ENCODE results near the gene SPNS2.

- TF ChIP-seq, protein P1, sequence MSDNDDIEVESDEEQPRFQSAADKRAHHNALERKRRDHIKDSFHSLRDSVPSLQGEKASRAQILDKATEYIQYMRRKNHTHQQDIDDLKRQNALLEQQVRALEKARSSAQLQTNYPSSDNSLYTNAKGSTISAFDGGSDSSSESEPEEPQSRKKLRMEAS (IDR thresholded peaks at IDR 0.05): no peak
- TF ChIP-seq POLR2A (IDR thresholded peaks at IDR 0.05; ENCODE audit: borderline replicate concordance, extremely low read depth, insufficient read depth, insufficient read length) (no peak), ZBTB33 (IDR thresholded peaks at IDR 0.05; ENCODE audit: extremely low read depth, insufficient replicate concordance, low read length) (no peak), CTCF (IDR thresholded peaks at IDR 0.05 in 2 of 3, conservative IDR thresholded peaks at IDR 0.05 in 1 of 3; ENCODE audit: borderline replicate concordance in 1 of 3, insufficient read depth in 1 of 3, low read depth in 2 of 3, low read length in 2 of 3) (no peak), SP1 (IDR thresholded peaks at IDR 0.05; ENCODE audit: low read depth) (no peak)
Measured at GRCh38 chr17:4480929-4481898, 17.5 kb upstream of the SPNS2 start.

Data from HCT116 (cell line).